Activated naive CD8-positive, alpha-beta T cell treated with anti-CD3 and anti-CD28 coated beads, Interleukin-2, amount 50 U/mL, for 24 hours (primary cell): ENCODE results near the gene GATAD2A.
"Not testable (repeated sequence)": the region's sequence is repeated elsewhere in the genome, so short reads cannot be mapped to it uniquely, and the experiment has no call there.

ENCODE experiments used
- ATAC-seq: fragments of 150-1000 bp; cut with Tn5 transposase; one replicate; pipeline ENCODE4 v1.10.0; 2021
- DNase-seq: peaks from one replicate; pipeline ENCODE4 v3.0.0; 2021
- H3K27ac Mint-ChIP-seq: one replicate; pipeline ENCODE4 v1.8.0; 2021; ENCODE audit warnings: mild to moderate bottlenecking, mixed read lengths
- H3K27me3 Mint-ChIP-seq: one replicate; pipeline ENCODE4 v1.8.0; 2021; ENCODE audit warnings: mixed read lengths
- H3K36me3 Mint-ChIP-seq: one replicate; pipeline ENCODE4 v1.8.0; 2021; ENCODE audit warnings: low read depth, mixed read lengths
- H3K4me1 Mint-ChIP-seq: one replicate; pipeline ENCODE4 v1.8.0; 2021; ENCODE audit warnings: mixed read lengths
- H3K4me3 Mint-ChIP-seq: one replicate; pipeline ENCODE4 v1.8.0; 2021; ENCODE audit warnings: mild to moderate bottlenecking, moderate library complexity, mixed read lengths
- H3K9me3 Mint-ChIP-seq: one replicate; pipeline ENCODE4 v1.8.0; 2021; ENCODE audit warnings: mixed read lengths

Gene GATAD2A

DNA sequence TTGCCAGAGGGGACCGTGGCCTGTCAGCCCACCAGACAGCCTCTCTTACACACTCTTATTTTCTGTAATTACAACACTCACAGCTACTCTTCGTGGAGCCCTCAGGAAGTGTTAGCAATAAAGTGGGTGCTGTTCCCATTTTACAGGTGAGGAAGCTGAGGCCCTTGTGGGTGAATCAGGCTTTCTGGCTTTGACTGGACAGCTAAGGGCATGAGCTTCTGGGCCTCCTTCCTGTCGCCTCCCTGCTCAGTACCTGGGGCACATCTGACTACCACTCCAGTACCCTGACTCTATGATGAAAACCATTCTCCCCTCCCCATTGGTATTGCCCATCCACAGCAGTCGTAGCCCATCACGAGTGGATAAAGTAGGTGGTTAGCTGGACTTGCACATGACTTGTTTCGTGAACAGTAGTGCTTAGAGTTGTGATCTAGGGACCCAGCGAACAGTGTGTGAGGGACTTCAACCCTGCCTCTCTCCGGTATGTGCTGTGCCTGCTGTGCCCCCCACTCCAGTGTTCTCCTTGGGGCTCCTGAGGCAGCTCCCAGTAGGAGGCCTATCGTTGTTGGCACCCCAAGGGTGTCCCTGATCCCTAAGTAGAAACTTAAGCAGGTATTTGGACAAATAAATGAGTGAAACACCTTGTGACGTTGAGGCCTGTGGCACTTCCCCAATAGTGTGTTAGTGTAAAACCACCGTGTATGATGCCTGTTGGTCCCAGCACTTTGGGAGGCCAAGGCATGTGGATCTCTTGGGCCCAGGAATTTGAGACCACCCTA is 38.6 kb downstream of the GATAD2A start:
- ATAC-seq (peak; percentile 40), DNase-seq (no peak)
- peaks cover 6% of the 10 kb centered on the region for H3K9me3 Mint-ChIP-seq
- peak overlapping the region; percentile 74 for H3K27ac Mint-ChIP-seq
- peaks cover 75% of the 10 kb centered on the region for H3K4me1 Mint-ChIP-seq
- peaks cover 25% of the 10 kb centered on the region for H3K36me3 Mint-ChIP-seq
- H3K4me3 Mint-ChIP-seq = peak overlapping the region; percentile 34
- no peaks in the 10 kb centered on the region for H3K27me3 Mint-ChIP-seq

DNA sequence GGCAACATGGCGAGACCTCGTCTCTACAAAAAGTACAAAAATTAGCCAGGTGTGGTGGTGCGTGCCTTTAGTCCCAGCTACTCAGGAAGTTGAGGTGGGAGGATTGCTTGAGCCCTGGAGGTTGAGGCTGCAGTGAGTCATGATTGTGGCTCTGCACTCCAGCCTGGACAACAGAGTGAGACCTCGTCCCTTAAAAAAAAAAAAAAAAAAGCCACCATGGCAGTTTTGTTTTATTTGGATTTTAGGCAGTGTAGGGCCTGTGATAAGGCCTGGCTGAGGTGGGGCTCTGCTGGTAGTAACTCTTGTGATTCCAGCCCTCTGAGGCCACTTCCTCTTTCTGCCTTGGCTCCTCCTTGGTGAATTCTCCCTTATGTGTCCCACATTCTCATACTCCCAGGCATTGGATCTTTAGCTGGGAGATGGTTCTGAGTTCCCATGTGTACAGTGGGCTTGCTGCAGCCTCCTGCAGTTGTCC is 39.2 kb downstream of the GATAD2A start:
- peak; percentile 18 for ATAC-seq
- Mint-ChIP-seq H3K9me3 (peaks cover 6% of the 10 kb centered on the region), H3K27ac (peak overlapping the region; percentile 74), H3K4me1 (peaks cover 76% of the 10 kb centered on the region), H3K36me3 (peaks cover 26% of the 10 kb centered on the region), H3K4me3 (peak overlapping the region; percentile 34), H3K27me3 (no peaks in the 10 kb centered on the region)
- DNase-seq = no peak

DNA sequence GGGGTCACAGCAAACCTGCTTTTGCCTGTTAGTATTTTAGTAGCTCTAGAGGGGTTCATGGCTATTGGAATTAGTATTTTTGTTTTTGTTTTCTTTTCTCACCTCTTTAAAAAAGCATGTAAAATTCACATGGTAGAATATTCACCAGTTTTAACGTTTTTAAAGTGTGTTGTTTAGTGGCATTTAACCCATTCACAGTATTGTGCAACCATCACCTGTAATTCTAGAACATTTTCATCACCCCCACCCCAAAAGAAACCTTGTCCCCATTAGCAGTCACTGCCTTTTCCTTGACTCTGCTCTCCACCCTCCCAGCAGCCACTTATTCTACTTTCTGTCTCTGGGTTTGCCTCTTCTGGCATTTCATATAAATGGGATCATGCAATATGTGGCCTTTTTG is 39.8 kb downstream of the GATAD2A start:
- Mint-ChIP-seq H3K36me3 (peaks cover 23% of the 10 kb centered on the region), H3K27me3 (no peaks in the 10 kb centered on the region), H3K9me3 (peaks cover 6% of the 10 kb centered on the region), H3K4me1 (peaks cover 79% of the 10 kb centered on the region), H3K4me3 (peak overlapping the region; percentile 7), H3K27ac (peak overlapping the region; percentile 74)
- no peak for ATAC-seq
- no peak for DNase-seq

DNA sequence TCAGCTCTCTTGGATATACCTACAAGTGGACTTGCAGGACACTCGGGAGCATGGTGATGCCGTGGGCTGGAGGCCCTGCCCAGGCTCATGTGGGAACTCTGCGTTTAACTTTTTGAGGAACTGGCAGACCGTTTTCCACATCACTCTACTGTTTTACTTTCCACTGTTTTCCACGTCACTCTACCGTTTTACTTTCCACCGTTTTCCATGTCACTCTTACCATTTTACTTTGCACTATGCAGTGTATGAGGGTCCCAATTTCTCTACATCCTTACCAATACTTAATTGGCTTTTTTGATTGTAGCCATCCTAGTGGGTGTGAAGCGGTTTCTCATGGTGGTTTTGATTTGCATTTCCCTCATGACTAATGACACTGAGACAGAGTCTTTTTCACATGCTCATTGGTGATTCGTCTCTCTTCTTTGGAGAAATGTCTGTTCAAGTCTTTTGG is 40.5 kb downstream of the GATAD2A start:
- Mint-ChIP-seq H3K4me3 (peak overlapping the region; percentile 23), H3K36me3 (peaks cover 23% of the 10 kb centered on the region), H3K4me1 (peaks cover 83% of the 10 kb centered on the region), H3K27me3 (no peaks in the 10 kb centered on the region), H3K27ac (peak overlapping the region; percentile 74), H3K9me3 (peaks cover 6% of the 10 kb centered on the region)
- DNase-seq = no peak
- ATAC-seq = peak; percentile 79

DNA sequence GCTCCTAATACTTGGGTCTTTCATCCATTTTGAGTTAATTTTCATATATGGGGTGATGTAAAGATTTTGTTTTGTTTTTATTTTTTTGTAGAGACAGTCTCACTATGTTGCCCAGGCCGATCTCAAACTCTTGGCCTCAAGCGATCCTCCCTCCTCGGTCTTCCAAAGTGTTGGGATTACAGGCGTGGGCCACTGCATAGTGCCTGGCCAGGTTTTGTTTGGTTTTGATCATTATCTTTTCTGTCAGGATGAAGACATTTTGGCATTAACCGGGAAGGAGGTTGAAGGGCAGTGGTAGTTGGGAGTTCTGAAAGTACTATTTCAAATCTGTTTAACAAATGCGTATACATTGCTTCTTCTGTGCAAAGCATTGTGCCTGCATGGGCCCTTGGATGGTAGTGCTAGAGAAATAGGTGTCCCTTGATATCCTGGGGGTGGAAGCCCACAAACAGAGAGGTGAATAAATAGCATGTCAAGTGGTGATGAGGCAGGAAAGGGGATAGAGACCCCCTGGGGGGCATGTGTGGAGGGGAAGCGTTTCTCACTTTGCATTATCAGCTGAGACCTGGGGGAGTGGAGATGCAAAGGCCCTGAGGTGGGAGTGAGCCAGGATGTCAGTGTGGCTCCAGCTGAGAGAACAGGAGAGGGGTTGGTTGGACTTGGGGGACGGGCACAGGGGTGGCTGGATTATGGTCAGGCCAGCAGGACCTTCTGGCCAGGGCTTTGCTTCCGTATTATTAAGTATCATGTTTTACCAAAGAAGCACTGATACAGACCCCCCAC is 41.4 kb downstream of the GATAD2A start:
- H3K4me1 Mint-ChIP-seq = peaks cover 92% of the 10 kb centered on the region
- peak overlapping the region; percentile 23 for H3K4me3 Mint-ChIP-seq

DNA sequence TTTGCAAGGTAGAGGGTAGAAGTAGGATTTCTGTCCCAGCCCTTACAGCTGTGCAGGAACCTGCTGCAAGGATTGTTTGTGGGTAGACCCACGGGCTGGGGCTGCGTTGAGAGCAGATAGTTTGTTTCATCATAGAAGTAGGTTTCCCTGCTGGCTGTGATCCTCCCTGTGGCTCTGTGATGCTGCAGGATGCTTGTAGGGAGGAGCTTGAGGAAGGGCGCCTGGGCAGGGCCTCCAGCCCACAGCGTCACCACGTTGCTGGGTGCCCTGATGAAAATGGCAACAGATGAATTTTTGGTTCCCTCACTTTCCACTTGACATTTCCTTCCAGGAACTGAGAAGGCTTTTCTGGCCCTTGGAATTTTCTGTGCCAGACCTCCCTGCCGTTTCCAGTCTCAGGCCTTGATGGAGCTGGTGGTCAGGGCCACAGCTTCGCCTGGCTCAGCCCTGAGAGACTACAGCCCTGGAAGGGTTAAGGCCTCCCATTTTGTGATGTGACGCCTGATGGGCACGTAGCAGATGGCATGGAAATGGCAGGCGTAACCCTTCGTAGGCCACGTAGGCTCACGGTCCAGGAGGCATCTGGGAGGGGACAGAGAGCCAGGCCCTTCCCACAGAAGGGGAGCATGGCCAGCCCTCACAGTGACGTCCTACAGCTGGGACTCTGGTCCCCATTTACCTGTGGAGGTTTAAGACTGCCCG is 42.2 kb downstream of the GATAD2A start:
- Mint-ChIP-seq H3K9me3 (peaks cover 6% of the 10 kb centered on the region), H3K27ac (peak overlapping the region; percentile 74), H3K36me3 (peaks cover 23% of the 10 kb centered on the region), H3K27me3 (no peaks in the 10 kb centered on the region), H3K4me1 (peaks cover 95% of the 10 kb centered on the region), H3K4me3 (no peak overlapping the region)
- ATAC-seq = no peak
- DNase-seq = no peak

More for the DNA sequence above, 41.4 kb downstream of the GATAD2A start:
- H3K36me3 Mint-ChIP-seq = peaks cover 23% of the 10 kb centered on the region
- no peaks in the 10 kb centered on the region for H3K27me3 Mint-ChIP-seq
- peaks cover 6% of the 10 kb centered on the region for H3K9me3 Mint-ChIP-seq
- peak overlapping the region; percentile 74 for H3K27ac Mint-ChIP-seq
- no peak for ATAC-seq
- no peak for DNase-seq

DNA sequence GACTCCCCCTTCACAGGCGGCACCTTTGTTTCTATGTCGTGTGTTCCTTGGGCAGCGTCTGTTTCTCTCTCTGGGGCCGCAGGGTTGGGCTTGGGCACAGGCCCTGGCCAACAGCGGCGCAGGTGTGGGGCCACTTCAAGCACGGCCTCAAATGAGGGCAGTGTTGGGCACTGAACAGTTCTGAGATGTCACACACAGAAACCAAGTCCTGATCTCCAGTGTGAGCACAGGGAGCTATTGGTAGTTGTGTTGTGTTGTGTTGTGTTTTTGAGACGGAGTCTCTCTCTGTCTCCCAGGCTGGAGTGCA is 42.7 kb downstream of the GATAD2A start:
- Mint-ChIP-seq H3K27me3 (no peaks in the 10 kb centered on the region), H3K36me3 (peaks cover 19% of the 10 kb centered on the region), H3K27ac (peak overlapping the region; percentile 74), H3K9me3 (peaks cover 4% of the 10 kb centered on the region), H3K4me1 (peaks cover 95% of the 10 kb centered on the region), H3K4me3 (no peak overlapping the region)
- ATAC-seq = no peak
- no peak for DNase-seq

DNA sequence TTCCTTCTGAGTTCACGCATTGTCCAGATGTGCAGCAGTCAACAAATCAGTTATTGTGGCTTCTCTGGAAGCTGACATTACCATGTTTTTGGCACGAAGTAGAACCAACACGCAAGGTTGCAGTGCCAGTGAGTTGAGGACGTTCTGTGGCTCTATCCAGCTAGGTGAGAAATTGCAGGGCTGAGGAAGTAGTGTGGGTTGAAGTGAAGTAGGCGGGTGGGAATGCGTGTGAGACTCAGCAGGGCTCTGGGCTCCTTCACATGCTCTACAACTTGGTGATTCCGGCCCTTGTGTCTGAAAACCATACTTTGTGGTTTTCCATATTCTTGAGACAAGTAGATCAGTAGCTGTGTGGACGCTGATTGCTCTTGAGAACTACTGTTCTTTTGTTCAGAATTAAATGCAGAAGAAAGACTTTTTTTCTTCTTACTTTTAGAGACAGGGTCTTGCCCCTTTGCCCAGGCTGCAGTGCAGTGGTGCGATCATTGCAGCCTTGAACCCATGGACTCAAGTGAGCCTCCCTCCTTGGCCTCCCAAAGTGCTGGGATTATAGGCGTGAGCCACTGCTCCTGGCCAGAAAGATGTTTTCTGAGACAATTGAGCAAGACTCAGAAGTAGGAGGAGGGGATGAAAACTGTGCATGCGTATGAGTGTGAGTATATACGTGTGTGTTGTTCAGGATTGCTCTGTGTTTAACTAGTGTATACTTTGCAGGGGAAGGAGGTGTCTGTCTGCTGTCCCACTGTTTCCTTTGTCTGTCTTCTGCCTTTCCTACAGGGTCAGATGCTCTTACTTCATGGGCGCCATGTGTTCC is 46.2 kb downstream of the GATAD2A start:
- Mint-ChIP-seq H3K27ac (peak overlapping the region; percentile 60), H3K4me3 (peak overlapping the region; percentile 2), H3K36me3 (peaks cover 2% of the 10 kb centered on the region), H3K4me1 (peaks cover 75% of the 10 kb centered on the region), H3K27me3 (no peaks in the 10 kb centered on the region), H3K9me3 (no peaks in the 10 kb centered on the region)
- peak; percentile 81 for ATAC-seq
- peak; percentile 40 for DNase-seq

DNA sequence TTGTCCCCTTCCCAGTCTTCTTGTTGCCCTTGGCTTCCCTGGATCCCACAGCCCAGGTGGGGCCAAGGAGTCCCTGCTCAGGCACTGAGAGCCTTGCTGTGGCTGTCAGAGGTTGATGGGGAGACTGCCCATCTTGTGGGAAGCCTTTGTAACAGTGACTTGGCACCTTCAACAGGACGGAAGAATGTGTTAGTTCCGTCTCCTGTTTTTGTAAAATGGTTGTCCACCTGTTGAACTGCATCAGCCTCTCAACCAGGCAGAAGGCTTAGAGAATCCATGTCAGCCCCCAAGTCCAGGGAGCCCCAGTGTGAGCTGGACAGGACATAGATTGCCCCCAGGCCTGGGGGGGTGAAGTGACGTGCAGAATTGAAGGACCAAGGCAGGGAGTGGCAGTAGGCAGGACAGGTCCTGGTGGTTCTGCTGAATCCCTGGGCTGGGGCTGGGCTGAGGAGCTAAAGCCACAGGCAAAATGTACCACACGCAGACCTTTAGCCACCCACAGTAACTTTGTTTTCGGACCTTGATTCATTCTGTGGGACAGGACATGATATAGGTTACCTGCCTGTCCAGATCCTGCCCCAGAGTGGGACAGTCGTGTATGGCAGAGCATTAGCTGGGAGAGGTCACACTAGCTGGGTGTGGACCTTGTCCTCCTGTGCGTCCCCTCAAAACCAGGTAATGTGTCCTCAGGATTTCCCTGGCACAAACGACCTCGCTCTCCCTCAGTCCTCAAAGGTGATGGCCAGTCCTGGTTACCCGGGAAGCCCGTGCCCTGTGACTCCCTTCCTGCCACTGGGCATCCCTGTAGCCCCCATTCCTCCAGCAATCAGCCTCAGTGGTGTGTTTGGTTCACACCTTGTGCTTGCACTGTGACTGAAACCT is 47.0 kb downstream of the GATAD2A start:
- DNase-seq (no peak), ATAC-seq (no peak)
- H3K27ac Mint-ChIP-seq = peak overlapping the region; percentile 60
- H3K9me3 Mint-ChIP-seq = no peaks in the 10 kb centered on the region
- H3K27me3 Mint-ChIP-seq = no peaks in the 10 kb centered on the region
- H3K4me3 Mint-ChIP-seq = no peak overlapping the region
- H3K4me1 Mint-ChIP-seq = peaks cover 75% of the 10 kb centered on the region
- H3K36me3 Mint-ChIP-seq = peaks cover 2% of the 10 kb centered on the region

DNA sequence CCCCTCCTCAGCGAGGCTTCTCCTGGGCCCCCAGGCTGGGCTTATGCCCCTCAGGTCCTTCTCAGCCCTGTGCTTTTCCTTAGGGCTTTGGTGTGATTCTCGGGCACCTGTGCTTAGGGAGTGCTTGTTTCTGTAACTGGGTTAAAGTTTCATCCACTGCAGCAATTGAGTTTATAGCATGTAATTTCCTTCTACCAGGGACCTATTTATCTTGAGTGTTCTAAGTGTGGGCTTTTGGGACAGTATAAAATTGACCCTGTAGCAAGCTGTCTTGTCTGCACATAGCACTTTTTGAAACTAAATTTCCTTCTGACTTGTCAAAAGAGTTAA is 47.6 kb downstream of the GATAD2A start:
- Mint-ChIP-seq H3K36me3 (peaks cover 2% of the 10 kb centered on the region), H3K27me3 (no peaks in the 10 kb centered on the region), H3K27ac (no peak overlapping the region), H3K4me3 (no peak overlapping the region), H3K9me3 (no peaks in the 10 kb centered on the region), H3K4me1 (peaks cover 75% of the 10 kb centered on the region)
- ATAC-seq (no peak), DNase-seq (no peak)

DNA sequence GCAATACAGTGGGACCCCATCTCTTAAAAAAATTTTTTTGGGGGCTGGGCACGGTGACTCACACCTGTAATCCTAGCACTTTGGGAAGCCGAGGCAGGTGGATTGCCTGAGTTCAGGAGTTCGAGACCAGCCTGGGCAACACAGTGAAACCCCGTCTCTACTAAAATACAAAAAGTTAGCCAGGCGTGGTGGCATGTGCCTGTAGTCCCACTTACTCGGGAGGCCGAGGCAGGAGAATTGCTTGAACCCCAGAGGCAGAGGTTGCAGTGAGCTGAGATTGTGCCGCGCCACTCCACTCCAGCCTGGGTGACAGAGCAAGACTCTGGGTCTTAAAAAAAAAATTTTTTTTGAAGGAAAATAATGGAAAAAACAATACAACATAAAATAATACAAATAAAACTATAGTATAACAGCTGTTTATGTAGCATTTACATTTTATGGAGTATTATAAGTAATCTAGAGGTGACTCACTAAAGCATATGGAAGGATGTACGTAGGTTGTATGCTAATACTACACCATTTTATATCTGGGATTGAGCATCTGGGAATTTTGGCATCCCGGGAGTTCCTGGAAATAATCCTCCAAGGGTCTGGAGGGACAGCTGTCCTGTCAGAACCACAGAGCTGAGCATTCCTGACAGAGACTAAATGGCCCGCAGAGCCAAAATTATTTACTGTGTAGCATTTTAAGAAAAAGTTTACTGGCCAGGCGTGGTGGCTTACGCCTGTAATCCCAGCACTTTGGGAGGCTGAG is 49.9 kb downstream of the GATAD2A start:
- not testable (repeated sequence) for H3K4me3 Mint-ChIP-seq, H3K9me3 Mint-ChIP-seq, DNase-seq, ATAC-seq, H3K36me3 Mint-ChIP-seq, H3K27me3 Mint-ChIP-seq
- Mint-ChIP-seq H3K27ac (peak overlapping the region; percentile 35), H3K4me1 (peaks cover 75% of the 10 kb centered on the region)

DNA sequence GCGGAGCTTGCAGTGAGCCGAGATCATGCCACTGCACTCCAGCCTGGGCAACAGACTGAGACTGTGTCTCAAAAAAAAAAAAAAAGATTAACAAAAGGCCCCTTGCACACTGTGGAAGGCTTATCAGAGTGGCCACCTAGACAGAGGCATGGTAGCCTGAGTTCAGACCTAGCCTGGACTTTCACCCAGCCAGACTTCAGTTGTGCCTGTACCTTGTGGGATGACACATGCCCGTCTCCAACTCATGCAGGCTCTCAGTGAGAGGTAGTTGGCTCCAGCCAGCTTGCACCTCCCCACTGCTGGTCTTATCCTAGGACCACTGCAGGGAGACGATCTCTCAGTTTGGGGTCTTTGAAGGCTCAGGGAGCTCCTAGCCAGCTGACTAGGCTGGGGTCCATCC is 52.2 kb downstream of the GATAD2A start:
- Mint-ChIP-seq H3K36me3 (peaks cover 10% of the 10 kb centered on the region), H3K27ac (peak overlapping the region; percentile 91), H3K4me3 (no peak overlapping the region), H3K9me3 (no peaks in the 10 kb centered on the region), H3K4me1 (peaks cover 76% of the 10 kb centered on the region), H3K27me3 (no peaks in the 10 kb centered on the region)
- DNase-seq (no peak), ATAC-seq (no peak)
